Measurements from ENCODE around the gene MMP7.
"Not testable (repeated sequence)": the region's sequence is repeated elsewhere in the genome, so short reads cannot be mapped to it uniquely, and the experiment has no call there.

MMP7 gene

GRCh38 chr11:102538932-102539331, 8.4 kb upstream of the MMP7 start:
- DNase-seq (ENCODE audit: low read depth): no peak

- DNase-seq (ENCODE audit: low read depth): no peak
Measured at GRCh38 chr11:102534261-102534872, 3.8 kb upstream of the MMP7 start.

- DNase-seq (ENCODE audit: low read depth): no peak
Measured at GRCh38 chr11:102528618-102529017, 1.9 kb downstream of the MMP7 start.

GRCh38 chr11:102527684-102528083, 2.9 kb downstream of the MMP7 start:
- no peak for DNase-seq (ENCODE audit: low read depth)

DNA sequence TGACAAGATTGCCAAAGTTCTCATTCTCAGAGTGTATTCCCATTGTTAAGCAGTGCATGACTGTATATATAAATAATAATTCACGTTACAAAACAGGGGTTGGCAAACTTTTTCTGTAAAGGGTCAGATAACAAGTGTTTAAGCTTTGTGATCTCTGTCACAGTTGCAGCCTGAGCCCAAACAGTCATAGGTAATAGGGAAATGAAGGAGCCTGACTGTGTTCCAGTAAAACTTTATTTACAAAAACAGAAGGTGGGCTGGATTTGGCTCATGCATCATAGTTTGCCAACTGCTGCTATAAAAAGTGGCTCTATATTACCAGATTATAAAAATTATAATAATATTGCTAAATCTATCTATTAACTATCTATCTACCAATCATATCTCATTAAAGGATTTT, 3.5 kb downstream of the MMP7 start:
- no peak for DNase-seq (ENCODE audit: low read depth)

- no peak for DNase-seq (ENCODE audit: low read depth)
Measured at GRCh38 chr11:102523887-102524286, 6.7 kb downstream of the MMP7 start.

DNA sequence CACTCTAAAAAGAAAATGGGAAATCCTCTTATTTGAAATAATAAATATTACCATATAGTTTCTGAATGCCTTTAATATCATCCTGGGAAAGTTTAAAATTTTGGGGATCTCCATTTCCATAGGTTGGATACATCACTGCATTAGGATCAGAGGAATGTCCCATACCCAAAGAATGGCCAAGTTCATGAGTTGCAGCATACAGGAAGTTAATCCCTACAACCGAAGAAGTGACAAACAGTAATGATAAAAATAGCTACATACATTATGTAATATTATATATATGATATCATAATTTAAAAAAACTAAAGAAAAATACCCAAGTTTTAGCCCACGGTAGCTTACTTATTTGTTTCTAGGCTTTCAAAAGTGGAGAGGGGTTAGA, 7.4 kb downstream of the MMP7 start:
- DNase-seq (ENCODE audit: low read depth): no peak

DNA sequence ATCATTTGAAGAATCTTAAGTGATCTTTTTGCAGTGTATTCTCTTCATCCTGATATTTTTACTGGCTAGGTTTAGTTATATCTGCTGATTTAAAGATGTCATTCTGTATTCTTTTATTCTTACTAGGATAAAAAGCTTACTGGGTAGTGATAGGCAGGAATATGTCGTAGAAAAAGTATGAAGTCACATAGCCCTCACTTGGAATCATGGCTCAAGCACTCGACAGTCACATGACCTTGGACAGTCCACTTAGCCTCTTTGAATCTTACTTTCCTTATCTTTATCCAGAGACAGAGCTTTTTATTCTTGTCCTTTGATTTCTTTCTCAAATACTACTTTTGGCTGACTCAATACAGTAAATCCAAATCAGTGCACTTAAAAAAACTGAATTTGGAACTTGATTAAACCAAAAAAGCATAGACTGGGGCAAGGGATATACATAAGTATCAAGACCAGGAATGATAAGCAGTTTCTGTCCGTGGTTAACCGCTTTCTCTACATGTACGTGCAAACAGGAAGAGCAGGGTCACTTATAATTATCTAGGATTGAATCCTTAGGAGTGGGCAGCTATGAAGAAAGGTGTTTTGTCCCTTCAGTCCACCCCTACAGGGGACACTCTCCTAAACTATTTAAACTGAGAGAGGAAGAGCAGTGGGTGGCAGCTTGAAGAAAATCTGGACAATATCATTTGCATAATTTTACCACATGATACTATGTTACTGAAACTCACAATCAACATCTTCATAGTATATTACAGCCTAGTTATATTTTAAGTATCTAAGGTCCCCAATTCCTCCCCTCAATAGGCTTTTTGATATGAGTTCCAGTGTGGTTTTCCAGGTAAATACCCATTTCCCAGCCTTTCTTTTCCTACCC, 8.0 kb downstream of the MMP7 start:
- no peak for DNase-seq (ENCODE audit: low read depth)

- DNase-seq (ENCODE audit: low read depth): no peak
Measured at GRCh38 chr11:102521121-102521520, 9.4 kb downstream of the MMP7 start.

DNA sequence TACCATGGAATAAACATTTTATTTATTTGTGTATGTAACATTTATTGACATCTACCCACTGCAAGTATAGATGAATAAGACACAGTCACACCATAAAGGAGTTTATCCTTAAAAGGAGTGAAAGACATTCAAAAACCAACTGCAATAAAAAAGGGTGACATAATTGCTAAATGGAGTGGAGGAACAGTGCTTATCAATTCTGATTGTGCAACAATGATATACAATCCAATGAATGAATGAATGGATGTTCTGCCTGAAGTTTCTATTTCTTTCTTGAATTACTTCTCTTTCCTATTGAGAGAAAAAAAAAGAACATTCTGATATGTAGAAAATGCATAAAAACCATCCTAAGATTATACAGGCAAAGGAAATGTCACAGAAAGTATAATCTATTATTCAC, 10.0 kb downstream of the MMP7 start:
- DNase-seq (ENCODE audit: low read depth): no peak

GRCh38 chr11:102518296-102519094, 12.1 kb downstream of the MMP7 start:
- DNase-seq (ENCODE audit: low read depth): no peak

DNA sequence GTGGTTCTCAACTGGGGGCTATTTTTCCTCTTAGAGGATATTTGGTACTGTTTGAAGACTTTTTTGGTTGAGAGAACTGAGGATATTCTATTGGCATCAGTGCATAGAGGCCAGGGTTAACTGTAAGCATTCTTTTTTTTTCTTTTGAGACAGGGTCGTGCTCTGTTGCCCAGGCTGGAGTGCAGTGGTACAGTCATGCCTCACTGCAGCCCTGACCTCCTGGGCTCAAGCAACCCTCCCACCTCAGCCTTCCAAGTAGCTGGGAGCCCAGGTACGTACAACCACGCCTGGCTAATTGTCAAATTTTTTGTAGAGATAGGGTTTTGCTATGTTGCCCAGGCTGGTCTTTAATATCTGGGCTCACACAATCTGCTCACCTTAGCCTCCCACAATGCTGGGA, 12.9 kb downstream of the MMP7 start:
- no peak for DNase-seq (ENCODE audit: low read depth)

DNA sequence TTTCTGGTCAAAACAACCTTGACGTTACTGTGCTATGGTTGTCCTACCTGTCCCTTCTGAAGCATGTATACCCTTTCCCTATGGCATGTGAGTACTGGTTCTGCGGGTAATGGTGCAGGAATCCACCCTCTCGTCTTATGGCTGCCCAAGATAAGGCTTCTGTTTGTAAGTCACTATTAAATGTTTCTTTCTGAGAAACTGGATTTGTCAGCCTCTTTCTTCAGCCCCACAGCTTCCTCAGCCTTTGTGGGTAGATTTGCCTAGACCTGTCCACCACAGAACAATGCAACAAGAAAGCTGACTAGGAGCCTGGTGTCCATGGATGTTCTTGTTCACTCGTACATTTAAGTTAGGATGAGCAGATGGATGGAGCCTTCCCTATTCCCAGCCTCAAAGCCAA, 14.4 kb downstream of the MMP7 start:
- DNase-seq (ENCODE audit: low read depth): no peak

- no peak for DNase-seq (ENCODE audit: low read depth)
Measured at GRCh38 chr11:102513869-102514268, 16.7 kb downstream of the MMP7 start.

- no peak for DNase-seq (ENCODE audit: low read depth)
Measured at GRCh38 chr11:102510439-102511135, 20.0 kb downstream of the MMP7 start.

DNA sequence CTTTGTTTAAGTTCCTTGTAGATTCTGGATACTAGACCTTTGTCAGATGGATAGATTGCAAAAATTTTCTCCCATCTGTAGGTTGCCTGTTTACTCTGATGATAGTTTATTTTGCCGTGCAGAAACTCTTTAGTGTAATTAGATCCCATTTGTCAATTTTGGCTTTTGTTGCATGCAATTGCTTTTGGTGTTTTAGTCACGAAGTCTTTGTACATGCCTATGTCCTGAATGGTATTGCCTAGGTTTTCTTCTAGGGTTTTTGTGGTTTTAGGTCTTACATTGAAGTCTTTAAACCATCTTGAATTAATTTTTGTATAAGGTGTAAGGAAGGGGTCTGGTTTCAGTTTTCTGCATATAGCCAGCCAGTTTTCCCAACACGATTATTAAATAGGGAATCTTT, 27.7 kb downstream of the MMP7 start:
- not testable (repeated sequence) for DNase-seq (ENCODE audit: low read depth)

DNA sequence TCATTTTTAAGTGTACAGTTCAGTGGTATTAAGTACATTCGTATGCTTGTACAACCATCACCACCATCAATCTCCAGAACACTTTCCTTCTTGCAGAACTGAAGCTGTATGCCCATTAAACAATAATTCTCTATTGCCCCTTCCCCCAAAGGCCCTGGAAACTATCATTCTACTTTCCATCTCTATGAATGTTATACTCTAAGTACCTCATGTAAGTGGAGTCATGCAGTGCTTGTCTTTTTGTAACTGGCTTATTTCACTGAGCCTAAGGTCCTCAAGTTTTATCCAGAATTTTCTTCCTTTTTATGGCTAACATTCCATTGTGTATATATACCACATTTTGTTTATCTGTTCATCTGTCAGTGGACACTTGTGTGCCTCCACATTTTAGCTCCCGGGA, 29.7 kb downstream of the MMP7 start:
- no peak for DNase-seq (ENCODE audit: low read depth)

DNA sequence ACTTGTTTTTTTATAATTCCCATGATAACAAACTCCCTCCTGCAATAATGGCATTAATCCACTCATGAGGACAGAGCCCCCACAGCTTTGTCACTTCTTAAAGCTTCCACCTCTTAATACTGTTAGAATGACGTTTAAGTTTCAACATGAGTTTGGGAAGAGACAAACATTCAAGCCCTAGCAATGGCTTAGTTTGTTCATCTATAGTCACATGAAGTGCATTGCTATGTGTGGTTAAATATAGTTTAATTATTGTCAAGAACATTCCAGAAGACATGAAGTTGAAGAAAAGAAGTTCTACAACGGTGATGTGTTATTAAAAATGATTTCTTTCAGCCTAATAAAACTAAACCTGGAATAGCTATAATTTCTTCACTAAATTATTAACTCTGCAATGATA, 30.6 kb downstream of the MMP7 start:
- no peak for DNase-seq (ENCODE audit: low read depth)

GRCh38 chr11:102499151-102499550, 31.4 kb downstream of the MMP7 start:
- no peak for DNase-seq (ENCODE audit: low read depth)

- DNase-seq (ENCODE audit: low read depth): peak; percentile 35
Measured at GRCh38 chr11:102497061-102497460, 33.5 kb downstream of the MMP7 start.

- DNase-seq (ENCODE audit: low read depth): peak; percentile 71
Measured at GRCh38 chr11:102495161-102496042, 35.1 kb downstream of the MMP7 start.
